GM18519 (cell line): ENCODE measurements around the gene AOAH.
"Not testable (repeated sequence)": the region's sequence is repeated elsewhere in the genome, so short reads cannot be mapped to it uniquely, and the experiment has no call there.

Experiments used
- ATAC-seq: cut with Tn5 transposase; IDR thresholded peaks from one replicate; pipeline ENCODE4 v1.9.1; 2021; ENCODE audit warnings: mild to moderate bottlenecking, moderate library complexity; ENCODE audit not compliant: unreplicated experiment, low FRiP score

The AOAH gene

DNA sequence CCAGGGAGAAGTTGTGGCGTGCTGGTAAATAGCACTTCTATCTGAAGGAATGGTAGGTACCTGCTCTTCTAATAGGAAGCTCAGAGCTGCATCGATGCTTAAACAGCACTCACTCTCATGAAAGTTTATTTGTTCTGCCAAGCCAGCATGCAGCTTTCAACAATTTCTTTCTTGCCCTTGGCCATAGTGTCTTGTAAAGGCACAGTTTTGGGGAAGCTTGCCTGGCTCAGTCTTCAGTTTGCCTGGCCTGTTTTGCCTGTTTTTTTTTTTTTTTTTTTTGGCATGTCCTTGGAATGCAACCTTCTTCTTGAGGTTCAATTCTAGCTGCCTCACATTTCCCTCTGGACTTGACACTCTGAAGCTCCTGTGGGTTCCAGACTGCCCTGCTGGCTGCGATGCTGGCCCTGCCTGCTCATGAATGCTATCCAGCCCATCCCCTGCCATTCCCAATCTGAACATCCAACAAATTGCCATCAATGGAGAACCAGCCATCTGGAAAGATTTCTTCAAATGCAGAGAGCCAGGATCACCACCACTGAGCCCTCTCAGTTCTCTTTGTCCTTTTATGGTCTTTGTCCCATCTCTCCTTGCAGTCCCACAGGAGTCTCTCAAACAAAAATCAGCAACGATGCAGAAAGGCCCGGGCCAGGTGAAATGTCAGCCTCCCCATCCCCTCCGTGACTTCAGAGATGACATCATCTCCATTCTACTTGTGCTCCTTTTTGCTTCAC, 200.8 kb downstream of the AOAH start:
- no peak for ATAC-seq

DNA sequence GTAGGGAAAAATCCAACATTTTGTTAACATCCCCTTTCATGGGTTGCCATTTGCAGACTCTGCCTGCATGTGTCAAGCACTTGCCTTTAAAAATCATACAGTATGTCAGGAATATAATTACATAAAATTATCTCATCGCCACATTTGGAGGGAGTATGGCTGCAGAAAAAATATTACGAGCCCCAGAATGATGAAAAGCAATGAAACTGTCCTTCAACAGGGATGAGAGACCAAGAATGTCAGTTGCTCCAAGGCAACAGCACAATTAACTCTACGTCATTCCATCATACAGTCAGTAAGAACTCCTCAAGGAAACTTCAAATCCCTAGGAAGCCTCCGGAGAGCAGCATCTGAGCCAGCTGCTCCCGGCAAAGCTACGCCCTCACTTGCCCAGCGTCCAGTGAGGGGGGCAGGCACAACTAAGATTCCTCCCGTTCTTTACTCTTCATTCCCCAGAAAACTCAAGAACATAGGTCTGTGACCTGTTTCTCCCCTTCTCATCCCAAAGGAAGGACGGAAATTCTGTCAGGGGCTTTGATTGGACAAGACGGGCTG, 201.8 kb downstream of the AOAH start:
- ATAC-seq, result no peak

DNA sequence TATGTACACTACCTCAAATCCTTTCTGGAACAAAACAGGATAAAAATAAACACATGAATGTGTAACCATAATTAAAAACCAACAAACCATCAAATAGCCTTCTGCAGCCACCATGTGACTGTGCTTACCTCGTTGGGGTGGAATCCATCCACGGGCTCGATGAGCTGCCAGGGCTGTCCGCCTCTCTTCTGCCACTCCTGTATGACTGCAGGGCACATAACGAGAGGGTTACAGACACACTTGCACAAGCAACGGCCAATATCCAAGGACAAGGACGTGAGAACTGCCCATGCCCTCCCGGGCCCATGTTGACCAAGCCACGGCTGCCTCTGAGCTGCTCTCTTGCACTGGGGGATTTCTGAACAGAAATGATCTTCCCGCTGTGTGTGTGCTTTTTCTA, 202.4 kb downstream of the AOAH start:
- no peak for ATAC-seq

DNA sequence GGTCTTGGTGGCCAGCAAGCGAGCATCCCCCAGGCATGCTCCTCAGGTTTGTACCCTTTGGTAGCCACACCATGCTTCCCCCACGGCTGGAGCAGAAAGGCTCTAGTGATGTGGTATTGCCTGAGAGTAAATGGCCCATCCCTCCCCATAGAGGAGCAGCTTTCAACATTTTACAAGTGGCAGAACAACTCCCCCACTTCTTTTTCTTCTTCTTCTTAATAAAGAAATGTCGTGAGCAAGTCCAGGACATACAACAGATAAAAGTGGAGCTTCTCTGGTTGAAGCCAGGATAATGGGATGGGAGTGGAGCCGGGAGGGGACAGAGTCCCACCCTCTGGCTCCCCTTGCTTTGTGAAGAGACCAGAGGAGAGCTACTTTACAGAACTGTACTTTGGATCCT, 203.2 kb downstream of the AOAH start:
- no peak for ATAC-seq

DNA sequence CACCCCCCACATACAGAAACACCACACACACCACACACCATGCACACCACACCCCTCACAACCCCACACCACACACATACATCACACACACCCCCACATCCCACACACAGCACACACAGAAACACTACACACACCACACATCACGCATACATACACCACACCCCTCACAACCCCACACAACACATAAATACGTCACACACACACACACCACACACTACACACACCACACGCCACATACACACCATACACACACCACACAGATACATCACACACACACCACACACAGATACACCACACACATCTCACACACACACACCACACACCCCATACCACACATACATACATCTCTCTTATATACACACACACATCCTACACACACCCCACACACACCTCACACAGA, 208.4 kb downstream of the AOAH start:
- ATAC-seq, result no peak

DNA sequence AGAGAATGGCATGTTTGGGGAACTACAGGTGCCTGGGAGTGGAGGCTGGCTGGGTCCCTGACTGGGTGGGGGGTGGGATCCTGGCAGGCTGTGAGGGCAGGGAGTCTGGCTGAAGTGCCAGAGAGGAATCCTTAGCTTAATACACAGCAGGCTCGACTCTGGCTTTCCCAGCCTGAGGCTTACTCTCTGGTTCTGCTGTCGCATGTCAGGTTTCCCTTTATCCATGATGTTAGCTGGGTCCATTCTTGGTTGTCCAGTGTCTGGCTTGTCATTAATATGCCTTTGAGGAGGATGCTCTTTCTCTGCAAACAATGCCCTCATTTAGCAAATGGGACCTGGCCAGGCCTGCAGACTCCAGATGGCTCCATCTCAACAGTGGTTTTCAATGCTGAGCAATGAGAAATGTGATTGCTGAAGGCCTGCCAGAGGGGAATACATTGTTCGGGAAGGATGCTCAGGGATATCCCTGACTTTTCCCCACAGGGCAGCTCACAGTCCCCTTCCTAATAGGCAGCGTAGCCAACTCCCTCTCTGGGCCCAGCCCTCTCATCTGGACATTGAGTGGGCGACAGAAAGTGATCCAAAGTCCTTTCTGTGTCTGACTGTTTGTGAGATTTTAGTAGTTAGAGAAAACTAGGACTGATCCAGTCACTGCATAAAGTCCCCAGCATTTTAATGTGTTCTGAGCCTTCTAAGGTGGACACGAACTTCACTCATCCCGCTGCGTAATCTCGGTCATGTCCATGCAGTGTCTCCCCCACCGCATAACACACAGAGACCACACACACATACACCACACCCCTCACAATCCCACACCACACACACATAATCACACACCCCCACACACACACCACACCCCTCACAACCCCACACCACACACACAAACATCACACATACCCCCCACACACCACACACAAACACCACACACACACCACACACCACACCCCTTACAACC, 209.7 kb downstream of the AOAH start:
- no peak for ATAC-seq

DNA sequence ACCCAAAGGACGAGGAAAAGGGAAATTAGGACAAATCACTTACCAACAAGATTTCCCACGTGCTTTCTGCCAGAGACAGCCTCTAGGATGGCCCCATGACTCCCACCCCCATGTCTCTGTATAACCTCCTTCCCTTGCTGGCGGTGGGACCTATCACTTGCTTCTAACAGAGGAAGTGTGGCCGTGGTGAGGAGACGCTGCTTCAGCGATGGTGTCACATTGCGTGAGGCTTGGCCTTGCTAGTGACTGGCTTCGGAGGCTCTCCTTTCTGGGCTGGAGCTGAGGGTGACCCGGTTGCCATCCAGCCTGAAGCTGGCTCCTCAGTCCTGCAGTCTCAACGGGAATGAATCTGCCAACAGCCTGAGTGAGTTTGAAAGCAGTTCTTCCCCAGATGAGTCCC, 210.9 kb downstream of the AOAH start:
- no peak for ATAC-seq

DNA sequence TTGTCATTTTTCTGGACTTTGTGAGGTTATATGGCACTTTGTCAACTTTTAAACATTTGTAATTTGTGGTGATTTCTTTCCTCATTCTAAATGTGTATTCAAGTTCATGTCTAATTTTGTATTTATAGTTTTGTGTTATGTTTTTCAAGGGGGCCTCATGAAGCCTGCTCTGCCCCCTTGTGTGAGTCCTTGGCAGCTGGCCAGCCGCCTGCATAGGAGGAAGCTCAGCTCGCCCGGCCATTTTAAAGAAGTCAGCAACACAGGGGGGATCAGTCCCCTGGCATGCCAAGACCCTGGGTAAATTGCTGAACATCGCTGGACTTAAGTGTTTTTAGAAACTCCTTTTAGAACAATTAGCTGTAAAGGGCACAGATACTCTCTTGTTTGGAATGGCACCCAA, 211.7 kb downstream of the AOAH start:
- no peak for ATAC-seq

DNA sequence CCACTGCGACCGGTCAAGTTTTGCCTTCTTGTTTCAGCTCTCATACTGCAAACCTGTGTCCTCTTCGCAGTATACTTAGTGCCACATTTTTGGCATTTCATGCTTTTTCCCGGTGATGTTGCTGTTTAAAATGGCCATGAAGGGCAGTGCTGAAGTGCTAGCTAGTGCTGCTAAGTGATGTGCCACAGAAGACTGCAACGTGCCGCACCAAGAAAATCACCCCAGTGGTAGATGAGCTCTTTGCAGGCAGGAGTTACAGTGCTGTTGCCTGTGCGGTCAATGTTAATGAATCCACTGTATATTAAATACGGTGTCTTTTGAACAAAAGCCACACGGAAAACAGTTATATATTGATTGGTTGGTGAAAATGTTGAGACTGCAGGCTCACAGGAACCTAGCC, 214.3 kb downstream of the AOAH start:
- ATAC-seq, result no peak

DNA sequence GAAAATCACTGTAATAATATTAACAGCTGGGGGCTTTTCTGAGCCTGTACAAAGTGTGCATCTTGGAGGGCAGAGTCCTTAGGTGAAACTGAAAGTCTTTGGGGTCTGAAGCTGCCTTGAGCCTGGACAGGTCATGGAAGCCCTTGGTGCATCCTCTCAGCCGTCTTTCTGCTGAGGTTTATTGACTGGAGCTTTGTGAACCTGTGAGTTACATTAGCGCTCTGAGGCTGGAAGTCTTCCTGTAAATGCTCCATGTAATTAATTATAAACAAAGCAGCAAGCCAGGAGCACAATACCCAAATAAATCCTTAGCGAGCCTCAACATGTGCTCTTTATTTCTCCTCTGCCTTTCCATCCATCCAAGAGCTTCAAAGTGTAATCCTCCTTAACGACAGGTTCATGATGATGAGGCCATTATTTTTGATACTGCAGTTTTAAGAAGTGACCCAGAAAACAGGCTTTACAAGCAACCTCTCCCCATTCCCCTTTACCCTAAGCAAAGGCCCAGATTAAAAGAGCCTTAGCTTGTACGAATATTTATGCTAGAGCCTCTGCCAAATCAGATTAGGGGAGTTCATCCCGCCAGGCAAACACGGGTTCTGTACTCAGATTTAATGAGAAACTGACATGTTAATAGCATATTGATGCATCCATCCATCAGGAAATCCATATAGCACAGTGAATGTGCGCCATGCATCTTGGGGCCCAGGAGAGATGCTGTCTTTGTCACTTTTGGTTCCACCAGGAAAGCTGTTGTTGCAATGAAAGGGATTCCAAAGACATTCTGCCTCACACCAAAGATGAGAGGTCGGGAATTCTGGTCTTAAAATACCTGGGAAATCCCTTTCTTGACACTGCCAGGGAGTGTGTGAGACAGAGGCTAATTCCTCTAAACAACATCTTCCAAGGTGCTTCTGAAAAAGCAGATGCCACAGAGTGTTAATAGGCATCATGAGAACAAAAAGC, 216.5 kb downstream of the AOAH start:
- ATAC-seq, result no peak

DNA sequence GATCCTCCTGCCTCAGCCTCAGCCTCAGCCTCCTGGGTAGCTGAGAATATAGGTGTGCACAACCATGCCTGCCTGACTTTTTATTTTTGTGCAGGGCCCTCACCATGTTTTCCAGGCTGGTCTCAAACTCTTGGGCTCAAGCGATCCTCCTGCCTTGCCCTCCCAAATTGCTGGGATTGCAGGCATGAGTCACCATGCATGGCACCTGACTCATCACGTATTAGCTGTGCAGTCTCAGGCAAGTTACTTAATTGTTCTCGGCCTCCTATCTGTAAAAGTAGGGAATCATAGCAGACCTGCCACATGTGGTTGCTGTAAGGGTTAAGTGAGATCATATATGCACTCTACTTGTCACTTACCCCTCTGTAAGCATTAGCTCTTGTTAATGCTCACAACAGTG, 217.5 kb downstream of the AOAH start:
- ATAC-seq, result no peak

DNA sequence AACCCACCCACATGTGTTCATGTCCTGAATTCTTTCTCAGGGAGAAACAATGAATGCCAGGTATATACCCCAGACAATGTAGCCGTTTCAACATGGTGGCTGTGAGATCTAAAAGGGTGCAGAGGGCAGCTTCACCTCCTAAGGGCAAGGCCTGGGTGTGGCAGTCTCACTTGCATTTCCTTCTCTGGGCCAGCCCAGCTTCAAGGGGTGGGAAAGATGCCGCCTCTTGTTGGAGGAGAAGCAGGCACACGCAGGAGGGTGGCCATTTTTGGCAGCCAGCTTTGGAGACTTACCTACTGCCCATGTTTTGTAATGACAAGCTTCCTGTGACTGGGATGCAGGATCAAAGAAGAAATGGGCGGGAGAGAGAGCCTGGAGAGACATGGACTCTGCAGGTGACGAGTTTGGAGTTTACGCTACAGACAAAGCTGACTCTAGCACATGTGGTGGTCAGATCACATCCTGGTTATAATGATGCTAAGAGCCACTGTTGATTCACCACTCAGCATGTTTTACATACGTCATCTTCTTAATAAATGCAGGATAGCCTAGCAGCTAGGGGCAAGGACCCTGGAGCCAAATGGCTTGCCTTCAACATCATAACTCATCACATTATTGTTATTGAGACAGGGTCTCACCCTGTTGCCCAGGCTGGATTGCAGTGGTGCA, 218.0 kb downstream of the AOAH start:
- ATAC-seq, result no peak

DNA sequence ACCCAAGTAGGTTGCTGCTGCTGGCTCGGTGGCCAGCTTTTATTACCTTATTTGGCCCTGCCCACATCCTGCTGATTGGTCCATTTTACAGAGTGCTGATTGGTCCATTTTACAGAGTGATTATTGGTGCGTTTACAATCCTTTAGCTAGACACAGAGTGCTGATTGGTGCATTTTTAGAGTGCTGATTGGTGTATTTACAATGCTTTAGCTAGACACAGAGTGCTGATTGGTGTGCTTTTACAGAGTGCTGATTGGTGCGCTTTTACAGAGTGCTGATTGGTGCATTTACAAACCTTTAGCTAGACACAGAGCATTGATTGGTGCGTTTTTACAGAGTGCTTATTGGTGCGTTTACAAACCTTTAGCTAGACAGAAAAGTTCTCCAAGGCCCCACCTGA, 219.7 kb downstream of the AOAH start:
- not testable (repeated sequence) for ATAC-seq

DNA sequence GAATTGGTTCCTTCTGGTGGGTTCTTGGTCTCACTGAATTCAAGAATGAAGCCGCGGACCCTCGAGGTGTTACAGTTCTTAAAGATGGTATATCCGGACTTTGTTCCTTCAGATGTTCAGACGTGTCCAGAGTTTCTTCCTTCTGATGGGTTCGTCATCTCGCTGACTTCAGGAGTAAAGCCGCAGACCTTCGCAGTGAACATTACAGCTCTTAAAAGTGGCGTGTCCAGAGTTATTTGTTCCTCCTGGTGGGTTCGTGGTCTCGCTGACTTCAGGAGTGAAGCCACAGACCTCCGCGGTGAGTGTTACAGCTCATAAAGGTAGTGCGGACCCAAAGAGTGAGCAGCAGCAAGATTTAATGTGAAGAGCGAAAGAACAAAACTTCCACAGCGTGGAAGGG, 220.1 kb downstream of the AOAH start:
- ATAC-seq, result not testable (repeated sequence)

DNA sequence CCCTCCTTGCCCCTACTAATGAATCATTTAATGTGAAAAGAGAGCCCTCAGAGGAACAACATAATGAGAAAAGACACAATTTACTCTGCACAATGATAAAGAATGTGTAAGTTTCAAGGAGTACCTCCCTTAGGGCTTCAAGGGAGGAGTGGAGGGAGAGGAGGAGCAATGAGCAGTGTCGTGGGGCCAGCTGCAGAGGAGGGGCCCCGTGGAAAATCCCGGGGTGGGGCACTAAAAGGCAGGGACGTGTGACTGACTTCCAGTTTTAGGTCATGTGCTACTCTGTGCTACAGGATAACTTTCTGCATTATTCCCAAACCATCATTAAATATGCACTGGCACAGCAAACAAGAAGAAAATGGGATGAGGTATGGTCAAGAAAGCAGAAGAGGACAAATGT, 226.5 kb downstream of the AOAH start:
- ATAC-seq, result no peak

DNA sequence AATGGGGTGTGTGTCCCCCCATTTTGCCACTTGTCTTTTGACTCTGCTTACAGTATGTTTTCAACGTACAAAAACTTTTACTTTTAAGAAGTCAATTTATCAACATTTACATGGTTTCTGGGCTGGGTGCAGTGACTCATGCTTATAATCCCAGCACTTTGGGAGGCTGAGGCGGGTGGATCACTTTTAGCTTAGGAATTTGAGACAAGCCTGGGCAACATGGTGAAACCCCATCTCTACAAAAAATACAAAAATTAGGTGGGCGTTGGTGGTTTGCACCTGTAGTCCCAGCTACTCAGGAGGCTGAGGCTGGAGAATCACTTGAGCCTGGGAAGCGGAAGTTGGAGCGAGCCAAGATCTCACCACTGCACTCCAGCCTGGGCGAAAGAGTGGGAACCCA, 227.1 kb downstream of the AOAH start:
- not testable (repeated sequence) for ATAC-seq

DNA sequence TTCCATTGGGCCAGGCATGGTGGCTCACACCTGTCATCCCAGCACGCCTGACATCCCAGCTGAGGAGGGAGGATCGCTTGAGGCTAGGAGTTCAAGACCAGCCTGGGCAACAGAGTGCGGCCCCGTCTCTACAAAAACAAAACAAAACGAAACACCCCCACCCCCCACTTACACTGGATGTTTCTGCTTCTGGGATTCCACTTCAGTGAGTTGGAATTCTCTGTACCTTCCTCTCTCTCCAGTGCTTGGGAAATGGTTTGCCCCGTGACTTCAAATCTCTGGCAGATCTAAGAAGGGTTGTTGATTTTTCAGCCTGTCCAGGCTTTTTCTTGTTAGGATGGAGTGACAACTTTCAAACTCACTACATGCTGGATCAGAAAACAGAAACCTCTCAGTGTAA, 227.7 kb downstream of the AOAH start:
- ATAC-seq, result no peak

DNA sequence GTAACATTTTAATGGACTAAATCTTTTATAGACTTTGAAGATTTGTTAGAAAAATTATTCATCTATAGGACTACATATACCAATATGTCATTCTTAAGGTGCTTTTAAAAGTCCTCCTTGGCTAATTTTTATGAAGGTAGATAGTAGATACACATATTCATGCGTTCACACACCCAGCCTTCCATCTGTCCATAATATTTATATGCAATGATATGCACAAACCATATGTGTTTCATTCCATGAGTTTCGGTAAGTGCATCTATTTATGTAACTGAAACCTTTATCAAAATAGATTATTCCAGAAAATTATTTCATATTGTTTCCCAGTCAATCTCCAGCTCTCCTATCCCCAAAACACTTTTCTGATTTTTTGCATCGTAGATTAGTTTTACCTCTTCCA, 233.0 kb downstream of the AOAH start:
- ATAC-seq, result no peak

DNA sequence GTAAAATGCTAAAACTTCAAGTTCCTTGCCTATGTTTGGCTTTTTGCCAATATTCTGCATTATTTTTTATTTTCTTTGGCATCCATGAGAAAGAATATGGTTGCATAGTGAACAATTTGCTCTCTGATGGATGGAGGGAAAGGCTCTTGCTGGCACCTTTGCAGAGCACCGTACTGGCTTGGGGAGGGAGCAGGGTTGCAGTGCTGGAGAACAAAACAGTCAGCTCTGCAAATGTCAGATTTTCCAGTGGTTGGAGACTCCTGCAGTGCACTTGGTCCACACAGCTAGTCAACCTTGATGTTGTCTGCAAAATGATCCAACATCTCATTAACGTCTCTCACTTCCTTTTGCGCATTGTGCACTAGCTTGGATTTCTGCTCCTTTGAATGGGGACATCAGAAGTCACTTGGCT, 233.9 kb downstream of the AOAH start:
- ATAC-seq, result no peak

DNA sequence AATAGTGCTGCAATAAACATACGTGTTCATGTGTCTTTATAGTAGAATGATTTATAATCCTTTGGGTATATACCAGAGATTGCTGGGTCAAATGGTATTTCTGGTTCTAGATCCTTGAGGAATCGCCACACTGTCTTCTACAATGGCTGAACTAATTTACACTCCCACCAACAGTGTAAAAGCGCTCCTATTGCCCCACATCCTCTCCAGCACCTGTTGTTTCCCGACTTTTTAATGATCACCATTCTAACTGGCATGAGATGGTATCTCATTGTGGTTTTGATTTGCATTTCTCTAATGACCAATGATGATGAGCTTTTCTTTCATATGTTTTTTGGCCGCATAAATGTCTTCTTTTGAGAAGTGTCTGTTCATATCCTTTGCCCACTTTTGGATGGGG, 235.6 kb downstream of the AOAH start:
- not testable (repeated sequence) for ATAC-seq
